ENCODE results near the gene SMAD7.
A peak's percentile ranks its signal among the peaks of the same experiment; 100 is the strongest.

The SMAD7 gene

DNA sequence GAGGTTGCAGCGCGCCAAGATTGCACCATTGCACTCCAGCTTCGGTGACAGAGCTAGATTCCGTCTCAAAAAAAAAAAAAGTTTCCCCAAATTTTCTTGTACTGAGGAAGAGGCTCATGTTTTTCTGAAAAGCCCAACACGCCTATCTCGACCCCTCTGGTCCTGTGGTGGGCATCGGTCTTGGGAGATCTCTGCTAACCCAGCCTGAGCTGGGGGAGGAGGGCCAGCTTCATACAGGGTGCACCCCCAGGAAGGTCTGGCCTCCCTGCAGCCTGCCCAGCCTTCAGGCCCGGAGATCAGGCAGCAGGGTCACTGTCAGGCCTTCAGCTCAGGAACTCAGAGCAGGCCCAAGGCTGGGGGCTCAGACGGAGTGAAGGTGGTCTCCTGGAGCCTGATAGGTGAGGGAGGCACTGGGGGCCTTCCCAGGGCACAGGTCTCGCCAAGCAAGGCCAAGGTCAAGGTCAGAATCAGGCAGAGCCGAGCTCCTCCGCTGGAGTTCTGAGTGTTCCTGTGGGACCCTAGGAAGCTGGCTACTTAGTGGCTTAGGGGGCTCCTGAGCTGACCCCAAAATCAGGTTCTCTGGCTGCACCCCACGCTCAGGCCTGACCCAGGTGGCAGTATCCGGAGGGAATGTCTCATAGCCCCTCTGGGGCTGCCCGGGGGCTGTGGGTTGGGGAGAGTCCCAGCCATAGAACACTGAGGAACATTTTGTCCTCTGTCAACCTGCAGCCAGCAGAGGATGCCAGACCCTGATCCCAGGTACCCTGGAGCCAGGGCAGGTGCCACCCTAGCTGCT is 37.9 kb upstream of the SMAD7 start:
- no peak overlapping the region for H3K23ac ChIP-seq (ENCODE audit: low read length in 2 of 2)
- peak overlapping the region; percentile 47 for H4K8ac ChIP-seq (ENCODE audit: low read length)
- H2BK120ac ChIP-seq (ENCODE audit: low read depth, low read length): no peak overlapping the region
- H3K14ac ChIP-seq (ENCODE audit: low read length in 2 of 2): peak overlapping the region in 1 of 2 experiments; percentile 19
- no peak overlapping the region for H3K9ac ChIP-seq (ENCODE audit: low read length)
- peaks cover 43% of the 10 kb centered on the region for H3K4me1 ChIP-seq (ENCODE audit: control insufficient read depth, insufficient read depth, low read depth, low read length)
- H3K27me3 ChIP-seq (ENCODE audit: control insufficient read depth in 1 of 2, insufficient read depth in 1 of 2, low read length in 2 of 2): no peaks in the 10 kb centered on the region
- peak overlapping the region; percentile 31 for H2BK15ac ChIP-seq (ENCODE audit: low read depth, poor library complexity, severe bottlenecking)
- H3K9me3 ChIP-seq (ENCODE audit: control insufficient read depth, low read length): no peaks in the 10 kb centered on the region
- DNase-seq: no peak
- no peaks in the 10 kb centered on the region for H3K36me3 ChIP-seq (ENCODE audit: control insufficient read depth in 1 of 2, insufficient read depth in 2 of 2, low read depth in 1 of 2, low read length in 2 of 2)
- WGBS: 94% methylated on average over 15 of the region's 15 CpGs
- H3K27ac ChIP-seq (ENCODE audit: low read length, poor library complexity, severe bottlenecking): no peak overlapping the region
- H2BK5ac ChIP-seq (ENCODE audit: low read depth, low read length, poor library complexity, severe bottlenecking): no peak overlapping the region
- no peak overlapping the region for H3K18ac ChIP-seq (ENCODE audit: low read depth in 1 of 2, low read length in 2 of 2)
- no peak overlapping the region for H2AFZ ChIP-seq (ENCODE audit: low read depth, low read length)
- no peaks in the 10 kb centered on the region for H3K79me1 ChIP-seq (replicated peaks; ENCODE audit: low read length, poor library complexity, severe bottlenecking)
- H2AK5ac ChIP-seq (ENCODE audit: low read length, severe bottlenecking): peak overlapping the region; percentile 38
- H3K4me2 ChIP-seq (ENCODE audit: low read length, poor library complexity, severe bottlenecking): no peak overlapping the region
- no peak overlapping the region for H2BK12ac ChIP-seq (ENCODE audit: low read length in 2 of 2)
- no peak overlapping the region for H3K4ac ChIP-seq (ENCODE audit: low read depth in 1 of 2, low read length in 2 of 2)
- no peak overlapping the region for H4K91ac ChIP-seq (ENCODE audit: low read length)
- no peak overlapping the region for H3K4me3 ChIP-seq (ENCODE audit: insufficient read depth in 1 of 2, low read depth in 1 of 2, low read length in 2 of 2)

- H3K4ac ChIP-seq (ENCODE audit: low read depth in 1 of 2, low read length in 2 of 2): no peak overlapping the region
- no peak overlapping the region for H3K23ac ChIP-seq (ENCODE audit: low read length in 2 of 2)
- H2AFZ ChIP-seq (ENCODE audit: low read depth, low read length): no peak overlapping the region
- no peak overlapping the region for H3K14ac ChIP-seq (ENCODE audit: low read length in 2 of 2)
- no peaks in the 10 kb centered on the region for H3K79me1 ChIP-seq (replicated peaks; ENCODE audit: low read length, poor library complexity, severe bottlenecking)
- H3K36me3 ChIP-seq (ENCODE audit: control insufficient read depth in 1 of 2, insufficient read depth in 2 of 2, low read depth in 1 of 2, low read length in 2 of 2): no peaks in the 10 kb centered on the region
- H2BK15ac ChIP-seq (ENCODE audit: low read depth, poor library complexity, severe bottlenecking): no peak overlapping the region
- no peak overlapping the region for H3K4me3 ChIP-seq (ENCODE audit: insufficient read depth in 1 of 2, low read depth in 1 of 2, low read length in 2 of 2)
- no peaks in the 10 kb centered on the region for H3K27me3 ChIP-seq (ENCODE audit: control insufficient read depth in 1 of 2, insufficient read depth in 1 of 2, low read length in 2 of 2)
- H3K27ac ChIP-seq (ENCODE audit: low read length, poor library complexity, severe bottlenecking): no peak overlapping the region
- H3K9ac ChIP-seq (ENCODE audit: low read length): no peak overlapping the region
- H3K4me2 ChIP-seq (ENCODE audit: low read length, poor library complexity, severe bottlenecking): no peak overlapping the region
- H3K18ac ChIP-seq (ENCODE audit: low read depth in 1 of 2, low read length in 2 of 2): no peak overlapping the region
- H2BK12ac ChIP-seq (ENCODE audit: low read length in 2 of 2): no peak overlapping the region
- no peak overlapping the region for H2AK5ac ChIP-seq (ENCODE audit: low read length, severe bottlenecking)
- peaks cover 38% of the 10 kb centered on the region for H3K4me1 ChIP-seq (ENCODE audit: control insufficient read depth, insufficient read depth, low read depth, low read length)
- no peak overlapping the region for H4K8ac ChIP-seq (ENCODE audit: low read length)
- no peaks in the 10 kb centered on the region for H3K9me3 ChIP-seq (ENCODE audit: control insufficient read depth, low read length)
- H2BK5ac ChIP-seq (ENCODE audit: low read depth, low read length, poor library complexity, severe bottlenecking): no peak overlapping the region
- no peak for DNase-seq
- no peak overlapping the region for H2BK120ac ChIP-seq (ENCODE audit: low read depth, low read length)
- no peak overlapping the region for H4K91ac ChIP-seq (ENCODE audit: low read length)
- WGBS: 87% methylated on average over 8 of the region's 8 CpGs
Measured at GRCh38 chr18:48987821-48988220, 37.1 kb upstream of the SMAD7 start.

DNA sequence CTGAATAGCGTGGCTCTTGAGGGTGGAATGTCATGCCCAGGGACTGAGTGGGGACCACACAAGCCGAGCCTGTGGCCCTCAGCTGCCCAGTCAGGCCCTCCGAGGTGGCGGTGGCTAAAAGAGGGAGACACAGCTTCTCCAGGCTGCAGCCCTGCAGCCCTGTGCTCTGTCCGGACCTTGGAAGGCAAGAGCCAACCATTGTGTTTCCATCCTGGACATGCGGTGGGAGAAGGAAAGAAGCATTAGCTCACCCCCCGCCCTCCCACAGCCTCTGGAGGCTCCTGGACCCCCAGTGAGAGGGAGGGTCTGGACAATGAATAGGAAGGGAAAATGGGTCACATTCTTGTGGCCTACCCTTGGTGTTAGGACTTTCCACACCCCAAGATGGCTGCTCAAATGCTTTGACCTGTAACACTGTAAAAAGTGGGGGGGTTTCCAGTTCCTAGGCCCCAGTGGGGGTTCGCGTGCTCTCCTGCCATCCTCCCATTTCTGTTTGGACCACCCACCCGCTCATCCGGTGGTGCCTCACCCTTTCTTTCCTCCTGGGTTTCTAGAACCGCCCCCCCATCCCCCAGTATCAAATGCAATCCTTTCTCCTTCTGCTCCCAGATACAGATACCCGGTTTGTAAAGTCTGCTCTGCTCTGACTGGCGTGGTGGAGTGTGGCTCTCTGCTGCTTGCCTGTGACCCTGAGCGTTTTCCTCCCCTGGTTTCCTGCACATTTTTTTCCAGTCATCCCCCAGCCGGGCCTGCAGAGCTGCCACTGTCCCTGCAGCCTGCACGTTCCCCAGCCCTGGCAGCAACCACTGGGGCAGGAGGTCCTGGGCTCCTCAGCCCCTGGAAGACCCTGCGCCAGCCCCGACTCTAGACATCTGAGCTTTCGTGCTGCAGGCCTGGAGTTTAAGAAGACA is 36.3 kb upstream of the SMAD7 start:
- Histone ChIP-seq H2BK5ac (ENCODE audit: low read depth, low read length, poor library complexity, severe bottlenecking) (no peak overlapping the region), H4K91ac (ENCODE audit: low read length) (no peak overlapping the region), H3K79me1 (replicated peaks; ENCODE audit: low read length, poor library complexity, severe bottlenecking) (no peaks in the 10 kb centered on the region), H3K4me2 (ENCODE audit: low read length, poor library complexity, severe bottlenecking) (no peak overlapping the region), H3K27ac (ENCODE audit: low read length, poor library complexity, severe bottlenecking) (no peak overlapping the region), H3K23ac (ENCODE audit: low read length in 2 of 2) (no peak overlapping the region), H2AFZ (ENCODE audit: low read depth, low read length) (no peak overlapping the region), H2BK15ac (ENCODE audit: low read depth, poor library complexity, severe bottlenecking) (no peak overlapping the region), H3K14ac (ENCODE audit: low read length in 2 of 2) (no peak overlapping the region), H2AK5ac (ENCODE audit: low read length, severe bottlenecking) (peak overlapping the region; percentile 10), H4K8ac (ENCODE audit: low read length) (no peak overlapping the region), H3K36me3 (ENCODE audit: control insufficient read depth in 1 of 2, insufficient read depth in 2 of 2, low read depth in 1 of 2, low read length in 2 of 2) (no peaks in the 10 kb centered on the region), H3K4me1 (ENCODE audit: control insufficient read depth, insufficient read depth, low read depth, low read length) (peaks cover 35% of the 10 kb centered on the region), H3K27me3 (ENCODE audit: control insufficient read depth in 1 of 2, insufficient read depth in 1 of 2, low read length in 2 of 2) (no peaks in the 10 kb centered on the region), H2BK120ac (ENCODE audit: low read depth, low read length) (no peak overlapping the region), H3K4me3 (ENCODE audit: insufficient read depth in 1 of 2, low read depth in 1 of 2, low read length in 2 of 2) (no peak overlapping the region), H3K4ac (ENCODE audit: low read depth in 1 of 2, low read length in 2 of 2) (no peak overlapping the region), H3K18ac (ENCODE audit: low read depth in 1 of 2, low read length in 2 of 2) (no peak overlapping the region), H3K9ac (ENCODE audit: low read length) (no peak overlapping the region), H3K9me3 (ENCODE audit: control insufficient read depth, low read length) (no peaks in the 10 kb centered on the region), H2BK12ac (ENCODE audit: low read length in 2 of 2) (no peak overlapping the region)
- DNase-seq: no peak
- WGBS: 92% methylated on average over 20 of the region's 20 CpGs

DNA sequence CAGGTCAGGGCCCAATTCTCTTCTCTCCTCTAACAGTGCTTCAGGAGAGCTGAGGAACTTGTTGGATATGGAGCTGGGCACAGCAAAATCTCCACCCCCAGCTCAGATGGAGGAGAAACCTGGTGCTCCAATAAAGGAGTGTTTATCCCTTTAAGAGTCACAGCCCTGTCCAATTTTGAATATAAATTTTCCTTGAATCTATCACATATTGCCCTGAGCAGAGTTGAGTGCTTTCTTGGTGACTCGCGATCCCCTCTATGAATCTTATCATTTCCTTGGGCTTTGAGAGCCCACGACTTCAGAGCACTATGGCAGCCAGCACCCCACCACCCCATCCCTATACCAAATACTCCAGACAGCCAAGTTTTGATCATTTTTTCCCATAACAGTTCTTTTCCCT is 34.4 kb upstream of the SMAD7 start:
- Histone ChIP-seq H3K14ac (ENCODE audit: low read length in 2 of 2) (no peak overlapping the region), H3K4me2 (ENCODE audit: low read length, poor library complexity, severe bottlenecking) (no peak overlapping the region), H3K27ac (ENCODE audit: low read length, poor library complexity, severe bottlenecking) (no peak overlapping the region), H3K23ac (ENCODE audit: low read length in 2 of 2) (no peak overlapping the region), H2AK5ac (ENCODE audit: low read length, severe bottlenecking) (no peak overlapping the region), H2BK15ac (ENCODE audit: low read depth, poor library complexity, severe bottlenecking) (no peak overlapping the region), H2BK5ac (ENCODE audit: low read depth, low read length, poor library complexity, severe bottlenecking) (no peak overlapping the region), H2BK12ac (ENCODE audit: low read length in 2 of 2) (no peak overlapping the region), H3K79me1 (replicated peaks; ENCODE audit: low read length, poor library complexity, severe bottlenecking) (no peaks in the 10 kb centered on the region), H3K36me3 (ENCODE audit: control insufficient read depth in 1 of 2, insufficient read depth in 2 of 2, low read depth in 1 of 2, low read length in 2 of 2) (no peaks in the 10 kb centered on the region), H3K9ac (ENCODE audit: low read length) (no peak overlapping the region), H2BK120ac (ENCODE audit: low read depth, low read length) (no peak overlapping the region), H3K4ac (ENCODE audit: low read depth in 1 of 2, low read length in 2 of 2) (no peak overlapping the region), H4K91ac (ENCODE audit: low read length) (no peak overlapping the region), H3K4me1 (ENCODE audit: control insufficient read depth, insufficient read depth, low read depth, low read length) (peaks cover 21% of the 10 kb centered on the region), H3K18ac (ENCODE audit: low read depth in 1 of 2, low read length in 2 of 2) (no peak overlapping the region), H4K8ac (ENCODE audit: low read length) (no peak overlapping the region), H2AFZ (ENCODE audit: low read depth, low read length) (no peak overlapping the region), H3K27me3 (ENCODE audit: control insufficient read depth in 1 of 2, insufficient read depth in 1 of 2, low read length in 2 of 2) (no peaks in the 10 kb centered on the region), H3K4me3 (ENCODE audit: insufficient read depth in 1 of 2, low read depth in 1 of 2, low read length in 2 of 2) (no peak overlapping the region), H3K9me3 (ENCODE audit: control insufficient read depth, low read length) (no peaks in the 10 kb centered on the region)
- 59% methylated on average over 3 of the region's 3 CpGs for WGBS
- no peak for DNase-seq
